Measurements from ENCODE around the gene MAML2. TPM values are rescaled to one million over a fixed set of nuclear protein-coding genes. Genes with fewer than 3 reads are reported as not detected.

The MAML2 gene
- polyA plus RNA-seq, 4 donors, result 27.8 to 33.5 (median 32.1) TPM

- DNase-seq (ENCODE audit: low read depth in 4 of 4, low spot score in 3 of 4), result no peak
Observed at GRCh38 chr11:96085319-96085930, 257.6 kb downstream of the MAML2 start.

- no peak for DNase-seq (ENCODE audit: low read depth in 4 of 4, low spot score in 3 of 4)
Observed at GRCh38 chr11:96084610-96085318, 258.2 kb downstream of the MAML2 start.

GRCh38 chr11:96082936-96083335, 260.1 kb downstream of the MAML2 start:
- DNase-seq (ENCODE audit: low read depth in 4 of 4, low spot score in 3 of 4), result no peak

GRCh38 chr11:96082002-96082899, 260.7 kb downstream of the MAML2 start:
- DNase-seq (ENCODE audit: low read depth in 4 of 4, low spot score in 3 of 4), result no peak

GRCh38 chr11:96081561-96081960, 261.4 kb downstream of the MAML2 start:
- no peak for DNase-seq (ENCODE audit: low read depth in 4 of 4, low spot score in 3 of 4)

GRCh38 chr11:96079691-96080090, 263.3 kb downstream of the MAML2 start:
- no peak for DNase-seq (ENCODE audit: low read depth in 4 of 4, low spot score in 3 of 4)

GRCh38 chr11:96075532-96075959, 267.4 kb downstream of the MAML2 start:
- no peak for DNase-seq (ENCODE audit: low read depth in 4 of 4, low spot score in 3 of 4)

- DNase-seq (ENCODE audit: low read depth in 4 of 4, low spot score in 3 of 4), result no peak
Observed at GRCh38 chr11:96074551-96075310, 268.3 kb downstream of the MAML2 start.

- DNase-seq (ENCODE audit: low read depth in 4 of 4, low spot score in 3 of 4), result peak in 1 of 4 donors; percentile 55
Observed at GRCh38 chr11:96073536-96073935, 269.5 kb downstream of the MAML2 start.

- DNase-seq (ENCODE audit: low read depth in 4 of 4, low spot score in 3 of 4), result no peak
Observed at GRCh38 chr11:96072592-96072991, 270.4 kb downstream of the MAML2 start.

GRCh38 chr11:96070453-96070852, 272.5 kb downstream of the MAML2 start:
- DNase-seq (ENCODE audit: low read depth in 4 of 4, low spot score in 3 of 4), result no peak

- no peak for DNase-seq (ENCODE audit: low read depth in 4 of 4, low spot score in 3 of 4)
Observed at GRCh38 chr11:96067160-96067559, 275.8 kb downstream of the MAML2 start.

GRCh38 chr11:96065379-96065778, 277.6 kb downstream of the MAML2 start:
- no peak for DNase-seq (ENCODE audit: low read depth in 4 of 4, low spot score in 3 of 4)

GRCh38 chr11:96063886-96064285, 279.1 kb downstream of the MAML2 start:
- DNase-seq (ENCODE audit: low read depth in 4 of 4, low spot score in 3 of 4), result no peak

GRCh38 chr11:96063053-96063452, 279.9 kb downstream of the MAML2 start:
- DNase-seq (ENCODE audit: low read depth in 4 of 4, low spot score in 3 of 4), result no peak

GRCh38 chr11:96062134-96062533, 280.9 kb downstream of the MAML2 start:
- DNase-seq (ENCODE audit: low read depth in 4 of 4, low spot score in 3 of 4), result peak in 1 of 4 donors; percentile 67

- DNase-seq (ENCODE audit: low read depth in 4 of 4, low spot score in 3 of 4), result no peak
Observed at GRCh38 chr11:96061730-96062129, 281.3 kb downstream of the MAML2 start.

GRCh38 chr11:96061069-96061468, 281.9 kb downstream of the MAML2 start:
- DNase-seq (ENCODE audit: low read depth in 4 of 4, low spot score in 3 of 4), result no peak

GRCh38 chr11:96057502-96057901, 285.5 kb downstream of the MAML2 start:
- no peak for DNase-seq (ENCODE audit: low read depth in 4 of 4, low spot score in 3 of 4)

GRCh38 chr11:96056576-96056975, 286.4 kb downstream of the MAML2 start:
- DNase-seq (ENCODE audit: low read depth in 4 of 4, low spot score in 3 of 4), result no peak
